ENCODE results near the gene ZNF646.
A peak's percentile ranks its signal among the peaks of the same experiment; 100 is the strongest.

The ZNF646 gene

DNA sequence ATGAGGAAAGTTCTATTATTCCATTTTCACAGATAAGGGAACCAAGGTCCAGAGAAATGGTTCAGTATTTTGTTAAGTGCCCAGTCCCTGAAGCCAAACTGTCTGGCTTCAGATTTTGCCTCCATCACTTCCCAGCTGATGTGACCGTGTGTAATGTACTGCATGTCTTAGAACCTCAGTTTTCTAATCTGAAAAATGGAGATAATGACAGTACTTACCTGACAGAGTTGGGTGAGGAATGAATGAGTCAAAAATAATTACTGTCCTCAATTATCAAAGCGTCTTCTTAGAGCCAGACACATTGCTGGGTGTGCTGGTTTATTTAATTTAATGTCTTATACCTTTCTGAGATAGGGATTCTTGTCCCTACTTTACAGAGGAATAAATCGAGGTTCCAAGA, 6.9 kb upstream of the ZNF646 start:
- H3K27ac ChIP-seq = no peak overlapping the region

DNA sequence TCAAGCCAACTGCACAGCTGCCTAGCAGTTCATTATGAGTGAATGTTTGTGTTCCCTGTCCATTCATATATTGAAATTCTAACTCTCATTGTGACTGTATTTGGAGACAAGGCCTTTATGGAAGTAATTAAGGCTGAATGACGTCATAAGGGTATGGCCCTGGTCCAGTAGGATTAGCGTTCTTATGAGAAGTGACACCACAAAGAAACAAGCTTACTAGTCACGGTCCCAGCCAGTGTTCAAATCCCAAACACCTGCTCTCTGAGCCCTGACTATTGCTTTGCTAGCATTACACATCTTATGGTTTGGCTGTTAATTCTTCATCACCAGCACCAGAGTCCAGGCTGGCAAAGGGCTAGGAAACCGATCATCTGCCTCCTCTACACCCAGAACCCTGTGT, 2.4 kb upstream of the ZNF646 start:
- TF ChIP-seq, protein P1, sequence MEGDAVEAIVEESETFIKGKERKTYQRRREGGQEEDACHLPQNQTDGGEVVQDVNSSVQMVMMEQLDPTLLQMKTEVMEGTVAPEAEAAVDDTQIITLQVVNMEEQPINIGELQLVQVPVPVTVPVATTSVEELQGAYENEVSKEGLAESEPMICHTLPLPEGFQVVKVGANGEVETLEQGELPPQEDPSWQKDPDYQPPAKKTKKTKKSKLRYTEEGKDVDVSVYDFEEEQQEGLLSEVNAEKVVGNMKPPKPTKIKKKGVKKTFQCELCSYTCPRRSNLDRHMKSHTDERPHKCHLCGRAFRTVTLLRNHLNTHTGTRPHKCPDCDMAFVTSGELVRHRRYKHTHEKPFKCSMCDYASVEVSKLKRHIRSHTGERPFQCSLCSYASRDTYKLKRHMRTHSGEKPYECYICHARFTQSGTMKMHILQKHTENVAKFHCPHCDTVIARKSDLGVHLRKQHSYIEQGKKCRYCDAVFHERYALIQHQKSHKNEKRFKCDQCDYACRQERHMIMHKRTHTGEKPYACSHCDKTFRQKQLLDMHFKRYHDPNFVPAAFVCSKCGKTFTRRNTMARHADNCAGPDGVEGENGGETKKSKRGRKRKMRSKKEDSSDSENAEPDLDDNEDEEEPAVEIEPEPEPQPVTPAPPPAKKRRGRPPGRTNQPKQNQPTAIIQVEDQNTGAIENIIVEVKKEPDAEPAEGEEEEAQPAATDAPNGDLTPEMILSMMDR (conservative IDR thresholded peaks at IDR 0.05) = no peak
- no peak for TF ChIP-seq ZFX (IDR thresholded peaks at IDR 0.05)
- peak overlapping the region; percentile 91 for H3K27ac ChIP-seq

More for the DNA sequence above, 6.9 kb upstream of the ZNF646 start:
- no peak for TF ChIP-seq ZFX (IDR thresholded peaks at IDR 0.05)
- TF ChIP-seq, protein P1 (conservative IDR thresholded peaks at IDR 0.05) = no peak

DNA sequence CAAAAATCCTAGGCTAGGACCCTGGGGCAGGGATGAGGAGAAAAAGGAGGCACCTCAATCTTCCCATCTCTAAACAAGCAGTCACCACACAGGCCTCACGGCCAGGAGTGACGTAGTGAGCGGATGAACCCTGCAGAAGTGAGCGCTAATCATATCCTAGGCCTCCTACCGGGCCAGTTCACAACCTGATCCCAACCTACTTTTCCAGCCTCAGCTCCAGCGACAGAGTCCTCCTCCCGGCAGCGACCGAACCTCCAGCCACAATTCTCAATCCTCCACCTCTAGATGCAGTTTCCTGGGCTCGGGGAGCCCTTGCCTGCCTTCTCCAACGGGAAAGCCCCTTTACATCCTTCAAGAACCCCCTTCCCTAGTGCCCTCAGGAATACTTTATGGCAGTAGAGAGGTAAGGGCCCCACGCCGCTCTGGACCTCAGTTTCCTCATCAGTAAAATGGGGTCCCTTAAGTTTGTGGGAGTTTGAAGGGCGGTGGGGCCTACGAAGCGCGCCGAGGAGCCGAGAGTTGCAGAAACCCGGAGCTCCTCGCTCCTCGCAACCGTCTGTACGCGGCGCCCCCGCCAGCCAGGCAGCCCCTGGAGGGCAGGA, 1.6 kb upstream of the ZNF646 start:
- peak overlapping the region; percentile 91 for H3K27ac ChIP-seq
- TF ChIP-seq ZFX (IDR thresholded peaks at IDR 0.05) = no peak
- TF ChIP-seq, protein P1 (conservative IDR thresholded peaks at IDR 0.05) = no peak

DNA sequence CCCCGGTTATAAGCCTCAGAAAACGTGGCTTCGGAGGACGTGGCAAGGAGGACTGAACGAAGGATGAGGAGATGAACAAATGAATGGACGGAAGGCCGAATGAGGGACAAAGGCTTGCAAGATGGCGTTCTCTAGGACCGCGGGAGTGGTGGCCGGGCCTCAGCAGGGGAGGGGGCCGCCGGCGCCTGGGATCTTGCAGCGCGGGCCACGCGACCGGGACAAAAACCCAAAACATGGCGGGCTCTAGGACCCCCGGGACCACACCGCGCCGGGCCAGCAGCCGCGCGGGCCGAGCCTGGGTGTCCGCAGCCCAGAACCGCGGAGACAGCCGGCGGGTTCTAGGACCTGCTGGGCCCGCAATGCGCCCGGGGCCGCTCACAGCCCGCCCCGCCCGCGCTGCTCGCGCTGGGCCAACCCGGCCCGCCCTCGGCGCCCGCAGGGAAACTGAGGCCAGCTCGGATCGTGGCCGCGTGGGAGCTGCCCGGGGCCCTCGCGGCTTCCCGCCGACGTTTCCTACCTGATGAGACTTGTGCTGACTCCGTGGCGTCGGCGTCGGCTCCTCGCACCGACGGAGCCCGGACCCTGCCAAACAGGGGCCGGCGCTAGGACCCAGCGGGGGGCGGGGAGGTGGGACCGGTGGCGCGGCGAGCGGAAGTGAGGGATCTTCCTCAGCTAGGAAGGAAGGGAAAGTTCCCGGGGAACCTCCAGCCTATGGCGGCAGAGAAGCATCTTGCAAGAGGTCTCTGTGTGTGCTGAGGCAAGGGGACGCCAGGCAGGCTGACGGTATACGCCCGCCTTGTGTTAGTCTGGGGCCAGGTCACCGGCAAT, 866 bp upstream of the ZNF646 start:
- H3K27ac ChIP-seq = peak overlapping the region; percentile 91

DNA sequence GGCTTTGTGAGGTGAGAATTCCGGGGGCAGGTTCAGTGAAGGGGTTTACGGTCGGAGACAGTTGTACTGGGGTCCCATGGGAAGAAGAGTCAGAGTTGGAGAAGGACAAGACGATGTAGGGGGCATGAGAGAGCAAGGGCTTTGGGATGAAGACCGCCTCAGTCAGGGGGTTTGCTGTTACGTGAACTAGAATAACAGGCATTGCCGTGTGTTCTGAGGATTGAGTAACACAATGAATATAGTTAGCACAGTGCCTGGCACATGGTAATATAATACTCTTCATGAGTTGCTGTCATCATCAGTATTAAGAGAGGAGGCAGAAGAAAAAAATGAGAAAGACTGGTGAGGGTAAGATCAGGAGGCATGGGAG, 577 bp downstream of the ZNF646 start:
- peak overlapping the region; percentile 91 for H3K27ac ChIP-seq
- TF ChIP-seq ZFX (IDR thresholded peaks at IDR 0.05) = no peak
- TF ChIP-seq, protein P1 (conservative IDR thresholded peaks at IDR 0.05) = no peak

More for the DNA sequence above, 866 bp upstream of the ZNF646 start:
- TF ChIP-seq ZFX (IDR thresholded peaks at IDR 0.05) = peak; percentile 78; the same call in 1 of the 2 replicates
- TF ChIP-seq, protein P1 (conservative IDR thresholded peaks at IDR 0.05) = no peak

DNA sequence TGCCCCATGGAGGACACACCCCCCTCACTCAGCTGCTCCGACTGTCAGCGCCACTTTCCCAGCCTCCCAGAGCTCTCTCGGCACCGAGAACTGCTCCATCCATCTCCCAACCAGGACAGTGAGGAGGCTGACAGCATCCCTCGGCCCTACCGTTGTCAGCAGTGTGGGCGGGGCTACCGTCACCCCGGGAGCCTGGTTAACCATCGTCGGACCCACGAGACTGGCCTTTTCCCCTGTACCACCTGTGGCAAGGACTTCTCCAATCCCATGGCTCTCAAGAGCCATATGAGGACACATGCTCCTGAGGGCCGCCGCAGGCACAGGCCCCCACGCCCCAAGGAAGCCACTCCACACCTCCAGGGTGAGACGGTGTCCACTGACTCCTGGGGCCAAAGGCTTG, 2.1 kb downstream of the ZNF646 start:
- H3K27ac ChIP-seq = no peak overlapping the region
- no peak for TF ChIP-seq ZFX (IDR thresholded peaks at IDR 0.05)
- TF ChIP-seq, protein P1 (conservative IDR thresholded peaks at IDR 0.05) = no peak

DNA sequence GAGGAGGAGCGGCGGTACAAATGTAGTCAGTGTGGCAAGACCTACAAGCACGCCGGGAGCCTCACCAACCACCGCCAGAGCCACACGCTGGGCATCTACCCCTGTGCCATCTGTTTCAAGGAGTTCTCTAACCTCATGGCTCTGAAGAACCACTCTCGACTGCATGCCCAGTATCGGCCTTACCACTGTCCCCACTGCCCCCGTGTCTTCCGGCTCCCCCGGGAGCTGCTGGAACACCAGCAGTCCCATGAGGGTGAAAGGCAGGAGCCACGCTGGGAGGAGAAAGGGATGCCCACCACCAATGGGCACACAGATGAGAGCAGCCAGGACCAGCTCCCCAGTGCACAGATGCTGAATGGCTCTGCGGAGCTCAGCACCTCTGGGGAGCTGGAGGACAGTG, 2.8 kb downstream of the ZNF646 start:
- no peak overlapping the region for H3K27ac ChIP-seq
- TF ChIP-seq, protein P1 (conservative IDR thresholded peaks at IDR 0.05) = no peak
- TF ChIP-seq ZFX (IDR thresholded peaks at IDR 0.05) = no peak
